ENCODE data around the gene DOC2B. TPM values are rescaled to one million over a fixed set of nuclear protein-coding genes. Genes with fewer than 3 reads are reported as not detected.
"Not testable (repeated sequence)": the region's sequence is repeated elsewhere in the genome, so short reads cannot be mapped to it uniquely, and the experiment has no call there.

DOC2B gene
- polyA plus RNA-seq, 1 donor (not counting 4 experiments of a cell fraction or from before 2014, with no cell fraction given), result not detected

GRCh38 chr17:216625-217024, 35.2 kb upstream of the DOC2B start:
- no peak for DNase-seq (ENCODE audit: low read depth, low spot score)
- H3K79me2 ChIP-seq (ENCODE audit: control insufficient read depth, insufficient read depth, low read length), result no peaks in the 10 kb centered on the region
- no peak overlapping the region for H3K4me3 ChIP-seq (ENCODE audit: control insufficient read depth in 2 of 3, extremely low read depth in 1 of 3, insufficient read depth in 2 of 3, low read depth in 1 of 3, low read length in 3 of 3)
- no peaks in the 10 kb centered on the region for H3K9me3 ChIP-seq (ENCODE audit: control insufficient read depth, low read depth, low read length)
- no peak overlapping the region for H3K27ac ChIP-seq (ENCODE audit: control insufficient read depth, insufficient read depth, low read length)
- no peaks in the 10 kb centered on the region for H3K36me3 ChIP-seq (ENCODE audit: control insufficient read depth in 2 of 2, extremely low read depth in 1 of 2, insufficient read depth in 2 of 2, low read length in 2 of 2)
- dilution Hi-C loops (cut with MboI; ENCODE audit: extremely low pct_ligation_motif_present, low sequenced_read_pairs), result no loop called here
- no peaks in the 10 kb centered on the region for H3K9me1 ChIP-seq (ENCODE audit: control insufficient read depth, extremely low read depth, insufficient read depth, low read length)
- no peaks in the 10 kb centered on the region for H3K4me1 ChIP-seq (ENCODE audit: control insufficient read depth, extremely low read depth, insufficient read depth, low read length)
- H4K20me1 ChIP-seq (ENCODE audit: control insufficient read depth, extremely low read depth, insufficient read depth, low read length), result no peaks in the 10 kb centered on the region
- FAIRE-seq, result no peak
- no peak for TF ChIP-seq CTCF (optimal IDR thresholded peaks at IDR 0.05 in 1 of 3, IDR thresholded peaks at IDR 0.05 in 1 of 3, conservative IDR thresholded peaks at IDR 0.05 in 1 of 3; ENCODE audit: extremely low read depth in 1 of 3, insufficient read depth in 2 of 3, low read length in 3 of 3)
- no peak for TF ChIP-seq EZH2 (IDR thresholded peaks at IDR 0.05; ENCODE audit: low read length)
- no peak overlapping the region for H3K9ac ChIP-seq (ENCODE audit: control insufficient read depth, extremely low read depth, insufficient read depth, low read length)
- H3K27me3 ChIP-seq (ENCODE audit: control insufficient read depth, extremely low read depth, insufficient read depth, low read length), result no peaks in the 10 kb centered on the region
- no peak overlapping the region for H2AFZ ChIP-seq (ENCODE audit: control insufficient read depth, low read length)
- no peak overlapping the region for H3K4me2 ChIP-seq (ENCODE audit: control insufficient read depth, extremely low read depth, insufficient read depth, low read depth, low read length)

- H2AFZ ChIP-seq (ENCODE audit: control insufficient read depth, low read length); H3K27me3 ChIP-seq (ENCODE audit: control insufficient read depth, extremely low read depth, insufficient read depth, low read length); H4K20me1 ChIP-seq (ENCODE audit: control insufficient read depth, extremely low read depth, insufficient read depth, low read length); H3K4me3 ChIP-seq (ENCODE audit: control insufficient read depth in 2 of 3, extremely low read depth in 1 of 3, insufficient read depth in 2 of 3, low read depth in 1 of 3, low read length in 3 of 3); FAIRE-seq; DNase-seq (ENCODE audit: low read depth, low spot score); H3K4me2 ChIP-seq (ENCODE audit: control insufficient read depth, extremely low read depth, insufficient read depth, low read depth, low read length); H3K36me3 ChIP-seq (ENCODE audit: control insufficient read depth in 2 of 2, extremely low read depth in 1 of 2, insufficient read depth in 2 of 2, low read length in 2 of 2); H3K9me1 ChIP-seq (ENCODE audit: control insufficient read depth, extremely low read depth, insufficient read depth, low read length); H3K27ac ChIP-seq (ENCODE audit: control insufficient read depth, insufficient read depth, low read length); H3K4me1 ChIP-seq (ENCODE audit: control insufficient read depth, extremely low read depth, insufficient read depth, low read length); dilution Hi-C loops (cut with MboI; ENCODE audit: extremely low pct_ligation_motif_present, low sequenced_read_pairs); H3K79me2 ChIP-seq (ENCODE audit: control insufficient read depth, insufficient read depth, low read length); H3K9ac ChIP-seq (ENCODE audit: control insufficient read depth, extremely low read depth, insufficient read depth, low read length); H3K9me3 ChIP-seq (ENCODE audit: control insufficient read depth, low read depth, low read length): not testable (repeated sequence)
Measured at GRCh38 chr17:215563-216478, 34.4 kb upstream of the DOC2B start.
